Vagina (tissue), 2 donors: ENCODE data around the gene SLC5A11. TPM values are rescaled to one million over a fixed set of nuclear protein-coding genes. Genes with fewer than 3 reads are reported as not detected.

ENCODE experiments used
- DNase-seq, 2 donors: peaks; one replicate each; pipeline ENCODE4 v3.0.0-alpha.2; 2017; ENCODE audit errors: extremely low spot score in 2 of 2
- H3K27ac ChIP-seq: fragments of 200-600 bp; sonication (generic); one replicate; pipeline ENCODE4 v1.5.1; 2019
- H3K27me3 ChIP-seq: fragments of 200-600 bp; sonication (generic); one replicate; pipeline ENCODE4 v1.5.1; 2019
- H3K36me3 ChIP-seq, 2 donors: fragments of 200-600 bp; sonication (generic); one replicate each; pipeline ENCODE4 v1.5.1; 2017 to 2019
- H3K4me1 ChIP-seq: fragments of 200-600 bp; sonication (generic); one replicate; pipeline ENCODE4 v1.5.1; 2019
- H3K4me3 ChIP-seq, 2 donors: fragments of 200-600 bp; sonication (generic); 1 replicate in 1 of 2; 2 replicates in 1 of 2; pipeline ENCODE4 v1.5.1; 2016 to 2019
- H3K9me3 ChIP-seq: fragments of 200-600 bp; sonication (generic); one replicate; pipeline ENCODE4 v1.5.1; 2019
- POLR2A ChIP-seq, 2 donors: fragments of 450-650 bp; IDR thresholded peaks; one replicate each; pipeline ENCODE4 v1.6.1; 2017; ENCODE audit warnings: antibody characterized with exemption in 2 of 2, mild to moderate bottlenecking in 2 of 2, moderate library complexity in 2 of 2
- POLR2AphosphoS5 ChIP-seq, 2 donors: sonication (generic); formaldehyde crosslinking; IDR thresholded peaks; one replicate each; pipeline ENCODE4 v1.9.0; 2017; ENCODE audit warnings: antibody characterized with exemption in 2 of 2, mild to moderate bottlenecking in 2 of 2, low read depth in 1 of 2; ENCODE audit not compliant: insufficient read depth in 1 of 2
- intact Hi-C: fragments of 100-400 bp; cut with DNase I; formaldehyde crosslinking; loops from one replicate; pipeline ENCODE4 v1.15.1; 2023
- total RNA-seq: library from RNA; depleted of rRNA; stranded (reverse); fragments of >200 nt; gene quantifications from one replicate; pipeline ENCODE4 v1.2.3, GENCODE V29; 2016
- TF ChIP-seq, protein P1 (sequence below), 3 experiments: fragments of 450-650 bp in 2 of 3; fragments of 200-600 bp in 1 of 3; sonication (generic) in 1 of 3; IDR thresholded peaks; one replicate each; pipeline ENCODE4 v1.5.1; 2017 to 2019; ENCODE audit warnings: antibody characterized with exemption in 3 of 3, mild to moderate bottlenecking in 2 of 3, moderate library complexity in 2 of 3

The SLC5A11 gene
- total RNA-seq, 1 donor from 2014 or later = not detected

DNA sequence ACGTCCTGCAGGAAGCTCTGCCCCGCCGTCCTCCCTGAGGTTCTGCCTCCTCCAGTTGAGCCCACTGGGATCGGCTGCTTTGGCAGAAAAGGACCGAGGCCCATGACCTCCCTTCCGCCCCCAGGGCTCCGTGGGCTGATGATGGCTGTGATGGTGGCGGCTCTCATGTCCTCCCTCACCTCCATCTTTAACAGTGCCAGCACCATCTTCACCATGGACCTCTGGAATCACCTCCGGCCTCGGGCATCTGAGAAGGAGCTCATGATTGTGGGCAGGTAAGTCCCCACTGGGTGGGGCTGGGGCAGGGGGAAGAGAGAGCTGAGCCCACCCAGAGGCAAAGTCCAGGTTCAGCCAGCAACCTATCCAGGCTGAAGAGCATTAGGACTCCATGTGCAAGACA is 61.1 kb downstream of the SLC5A11 start:
- DNase-seq = no peak
- Histone ChIP-seq H3K27ac (no peak overlapping the region), H3K9me3 (no peaks in the 10 kb centered on the region), H3K36me3 (no peaks in the 10 kb centered on the region), H3K4me3 (no peak overlapping the region), H3K4me1 (no peaks in the 10 kb centered on the region), H3K27me3 (no peaks in the 10 kb centered on the region)
- intact Hi-C loops = no loop called here
- TF ChIP-seq POLR2AphosphoS5 (IDR thresholded peaks at IDR 0.05; ENCODE audit: insufficient read depth in 1 of 2, low read depth in 1 of 2) (no peak), POLR2A (IDR thresholded peaks at IDR 0.05) (no peak)
- TF ChIP-seq, protein P1, sequence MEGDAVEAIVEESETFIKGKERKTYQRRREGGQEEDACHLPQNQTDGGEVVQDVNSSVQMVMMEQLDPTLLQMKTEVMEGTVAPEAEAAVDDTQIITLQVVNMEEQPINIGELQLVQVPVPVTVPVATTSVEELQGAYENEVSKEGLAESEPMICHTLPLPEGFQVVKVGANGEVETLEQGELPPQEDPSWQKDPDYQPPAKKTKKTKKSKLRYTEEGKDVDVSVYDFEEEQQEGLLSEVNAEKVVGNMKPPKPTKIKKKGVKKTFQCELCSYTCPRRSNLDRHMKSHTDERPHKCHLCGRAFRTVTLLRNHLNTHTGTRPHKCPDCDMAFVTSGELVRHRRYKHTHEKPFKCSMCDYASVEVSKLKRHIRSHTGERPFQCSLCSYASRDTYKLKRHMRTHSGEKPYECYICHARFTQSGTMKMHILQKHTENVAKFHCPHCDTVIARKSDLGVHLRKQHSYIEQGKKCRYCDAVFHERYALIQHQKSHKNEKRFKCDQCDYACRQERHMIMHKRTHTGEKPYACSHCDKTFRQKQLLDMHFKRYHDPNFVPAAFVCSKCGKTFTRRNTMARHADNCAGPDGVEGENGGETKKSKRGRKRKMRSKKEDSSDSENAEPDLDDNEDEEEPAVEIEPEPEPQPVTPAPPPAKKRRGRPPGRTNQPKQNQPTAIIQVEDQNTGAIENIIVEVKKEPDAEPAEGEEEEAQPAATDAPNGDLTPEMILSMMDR (IDR thresholded peaks at IDR 0.05) = no peak

DNA sequence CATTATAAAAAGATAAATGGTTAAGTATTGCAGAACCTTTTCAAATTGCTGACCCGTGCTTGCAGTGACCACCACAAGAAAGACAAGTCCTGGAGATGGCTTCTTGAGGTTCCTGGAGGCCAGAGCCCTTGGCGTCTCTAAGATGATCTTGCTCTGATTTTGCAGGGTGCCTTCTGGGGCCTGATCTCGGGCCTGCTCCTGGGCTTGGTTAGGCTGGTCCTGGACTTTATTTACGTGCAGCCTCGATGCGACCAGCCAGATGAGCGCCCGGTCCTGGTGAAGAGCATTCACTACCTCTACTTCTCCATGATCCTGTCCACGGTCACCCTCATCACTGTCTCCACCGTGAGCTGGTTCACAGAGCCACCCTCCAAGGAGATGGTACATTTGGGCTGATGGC is 63.0 kb downstream of the SLC5A11 start:
- H3K36me3 ChIP-seq = no peaks in the 10 kb centered on the region
- no peak overlapping the region for H3K4me3 ChIP-seq
- no peaks in the 10 kb centered on the region for H3K27me3 ChIP-seq
- no peak overlapping the region for H3K27ac ChIP-seq
- intact Hi-C loops = no loop called here
- no peaks in the 10 kb centered on the region for H3K4me1 ChIP-seq
- TF ChIP-seq POLR2AphosphoS5 (IDR thresholded peaks at IDR 0.05; ENCODE audit: insufficient read depth in 1 of 2, low read depth in 1 of 2) = no peak
- TF ChIP-seq POLR2A (IDR thresholded peaks at IDR 0.05) = no peak
- TF ChIP-seq, protein P1 (IDR thresholded peaks at IDR 0.05) = no peak
- H3K9me3 ChIP-seq = no peaks in the 10 kb centered on the region
- no peak for DNase-seq

DNA sequence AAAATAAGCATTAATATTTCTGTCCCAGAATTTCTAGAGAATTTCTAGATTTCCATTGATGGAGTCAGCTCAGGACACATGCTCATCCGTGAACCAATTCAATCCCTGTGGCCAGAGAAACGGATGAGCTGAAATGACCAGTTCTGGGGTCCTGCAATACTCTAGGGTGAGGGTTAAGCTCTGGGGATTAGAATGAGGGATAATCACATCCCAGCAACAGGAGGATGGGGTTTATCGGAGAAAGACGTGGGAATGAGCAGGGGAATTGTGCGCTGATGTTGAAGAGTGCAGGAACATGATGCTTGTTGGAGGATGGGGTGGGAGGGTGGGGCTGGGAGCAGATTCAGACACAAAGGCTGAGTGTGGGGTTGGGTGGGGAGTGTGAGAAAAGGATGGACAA is 64.1 kb downstream of the SLC5A11 start:
- TF ChIP-seq POLR2AphosphoS5 (IDR thresholded peaks at IDR 0.05; ENCODE audit: insufficient read depth in 1 of 2, low read depth in 1 of 2) (no peak), POLR2A (IDR thresholded peaks at IDR 0.05) (no peak)
- TF ChIP-seq, protein P1 (IDR thresholded peaks at IDR 0.05) = no peak
- intact Hi-C loops = no loop called here

DNA sequence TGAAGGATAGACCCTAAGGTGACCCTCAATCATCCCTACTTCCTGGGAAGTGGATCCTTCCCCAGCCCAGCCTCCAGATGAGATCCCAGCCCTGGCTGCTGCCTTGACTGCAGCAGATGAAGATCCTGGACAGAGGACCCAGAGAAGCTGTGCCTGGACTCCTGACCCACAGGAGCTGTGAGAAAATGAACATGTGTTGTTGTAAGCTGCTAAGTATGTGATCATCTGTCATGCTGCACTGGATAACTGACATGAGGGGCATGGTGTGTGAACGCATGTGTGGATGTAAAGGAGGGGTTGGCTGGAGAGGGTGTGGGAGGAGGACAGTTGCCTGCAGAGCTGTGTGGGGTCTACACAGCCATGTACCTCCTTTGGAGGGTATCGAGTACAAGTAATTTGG is 69.3 kb downstream of the SLC5A11 start:
- intact Hi-C loops = no loop called here
- no peak for DNase-seq
- no peak overlapping the region for H3K27ac ChIP-seq
- H3K36me3 ChIP-seq = peaks cover 0 to 31% of the 10 kb centered on the region in 2 donors
- no peak overlapping the region for H3K4me3 ChIP-seq
- no peaks in the 10 kb centered on the region for H3K9me3 ChIP-seq
- no peaks in the 10 kb centered on the region for H3K4me1 ChIP-seq
- TF ChIP-seq, protein P1 (IDR thresholded peaks at IDR 0.05) = no peak
- no peak for TF ChIP-seq POLR2AphosphoS5 (IDR thresholded peaks at IDR 0.05; ENCODE audit: insufficient read depth in 1 of 2, low read depth in 1 of 2)
- TF ChIP-seq POLR2A (IDR thresholded peaks at IDR 0.05) = no peak
- no peaks in the 10 kb centered on the region for H3K27me3 ChIP-seq

More for the DNA sequence above, 64.1 kb downstream of the SLC5A11 start:
- Histone ChIP-seq H3K4me1 (no peaks in the 10 kb centered on the region), H3K4me3 (no peak overlapping the region), H3K27ac (no peak overlapping the region), H3K36me3 (no peaks in the 10 kb centered on the region), H3K27me3 (no peaks in the 10 kb centered on the region), H3K9me3 (no peaks in the 10 kb centered on the region)
- DNase-seq = no peak

DNA sequence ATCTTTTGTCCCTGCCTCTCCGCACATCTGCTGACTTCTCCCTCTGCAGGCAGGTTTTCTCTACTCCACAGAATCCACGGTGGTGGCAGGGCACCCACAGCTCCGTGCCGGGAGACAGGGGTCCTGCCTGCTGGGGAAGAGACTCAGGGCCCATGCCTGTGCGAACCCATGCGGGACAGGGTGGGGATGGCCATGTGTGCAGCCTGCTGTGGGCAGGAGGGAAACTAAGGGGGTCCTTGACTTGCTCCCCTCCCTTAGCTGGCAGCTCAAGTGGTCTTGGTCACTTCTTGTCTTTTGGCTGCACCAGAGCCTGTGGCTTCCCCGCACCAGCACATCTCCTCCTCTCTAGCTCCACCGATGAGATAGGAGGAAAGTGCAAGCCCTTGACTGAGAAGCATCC is 69.8 kb downstream of the SLC5A11 start:
- H3K27ac ChIP-seq = no peak overlapping the region
- DNase-seq = no peak
- H3K4me3 ChIP-seq = no peak overlapping the region
- no peaks in the 10 kb centered on the region for H3K9me3 ChIP-seq
- intact Hi-C loops = no loop called here
- H3K4me1 ChIP-seq = no peaks in the 10 kb centered on the region
- no peaks in the 10 kb centered on the region for H3K27me3 ChIP-seq
- peaks cover 0 to 36% of the 10 kb centered on the region in 2 donors for H3K36me3 ChIP-seq
- no peak for TF ChIP-seq POLR2A (IDR thresholded peaks at IDR 0.05)
- TF ChIP-seq, protein P1 (IDR thresholded peaks at IDR 0.05) = no peak
- no peak for TF ChIP-seq POLR2AphosphoS5 (IDR thresholded peaks at IDR 0.05; ENCODE audit: insufficient read depth in 1 of 2, low read depth in 1 of 2)
